Measurements from ENCODE around the gene NOP16.

GRCh38 chr5:176373100-176373818 lies 15.1 kb downstream of the NOP16 start:
- TF ChIP-seq EZH2 (IDR thresholded peaks at IDR 0.05; ENCODE audit: low read length, unreplicated experiment) (no peak), EZH2phosphoT487 (IDR thresholded peaks at IDR 0.05; ENCODE audit: borderline replicate concordance, low read length) (no peak)

Measured in PC-3 (cell line).